K562 (cell line): ENCODE measurements around the gene TARS3. TPM values are rescaled to one million over a fixed set of nuclear protein-coding genes. Genes with fewer than 3 reads are reported as not detected.

Experiments
- ATAC-seq: fragments of 200-7000 bp; cut with Tn5 transposase; 3 replicates; pipeline ENCODE4 v1.9.1; 2020; ENCODE audit warnings: moderate library complexity
- BruUV-seq: library from RNA; stranded (reverse); fragments of 400-500 nt; replicated peaks from 2 replicates; lab custom pipeline; 2021; lab: Mats Ljungman, UMichigan
- CTCF ChIA-PET: fragments of 300-600 bp; formaldehyde crosslinking; extraction: SDS; loops from one replicate; lab custom pipeline; 2021; ENCODE audit warnings: low intra/inter-chr PET ratio; lab: Yijun Ruan, JAX
- POLR2A ChIA-PET: fragments of 300-600, 350-650 bp; sonication (Branson Sonifier 250); formaldehyde crosslinking; extraction: SDS; loops from one replicate; lab custom pipeline; 2021; ENCODE audit warnings: antibody characterized with exemption, inconsistent platforms; lab: Yijun Ruan, JAX
- DNase-seq, 4 experiments: peaks; one replicate each; pipeline versions ENCODE4 v3.0.0 to v3.0.0-alpha.2; 2011 to 2018; ENCODE audit warnings: low spot score in 3 of 4, mixed read lengths in 3 of 4; ENCODE audit errors: extremely low read depth in 1 of 4
- FAIRE-seq: peaks from 2 replicates; lab custom pipeline; 2011; peaks lifted over from hg19 to GRCh38; lab: Jason Lieb, UNC
- H2AFZ ChIP-seq: 2 replicates; pipeline ENCODE4 v1.6.0; 2011; ENCODE audit warnings: low read depth, low read length, control low read depth, inconsistent platforms
- H3K27ac ChIP-seq: fragments of 200-600 bp; 3 replicates; pipeline ENCODE4 v1.8.0; 2011; ENCODE audit warnings: low read depth, mild to moderate bottlenecking, control low read depth, inconsistent platforms, low read length, moderate library complexity, mixed read lengths; ENCODE audit errors: extremely low read depth
- H3K27me3 ChIP-seq, 2 experiments: fragments of 300-600 bp in 1 of 2; 2 replicates in 1 of 2; 3 replicates in 1 of 2; pipeline versions ENCODE4 v1.6.0 to v1.8.0; 2011; ENCODE audit warnings: inconsistent platforms in 2 of 2, low read length in 2 of 2, mild to moderate bottlenecking in 1 of 2, mixed read lengths in 1 of 2, moderate library complexity in 1 of 2; ENCODE audit not compliant: control insufficient read depth in 2 of 2, insufficient read depth in 2 of 2
- H3K36me3 ChIP-seq: fragments of 300-600 bp; 3 replicates; pipeline ENCODE4 v1.8.0; 2011; ENCODE audit warnings: mild to moderate bottlenecking, low read length, inconsistent platforms; ENCODE audit not compliant: control insufficient read depth, insufficient read depth
- H3K4me1 ChIP-seq, 2 experiments: fragments of 200-600 bp in 1 of 2; replicated peaks in 1 of 2; 2 replicates in 1 of 2; 3 replicates in 1 of 2; pipeline versions ENCODE4 v1.5.1 to v1.8.0; 2011; ENCODE audit warnings: inconsistent platforms in 2 of 2, low read length in 2 of 2, mild to moderate bottlenecking in 1 of 2, mixed read lengths in 1 of 2, moderate library complexity in 1 of 2; ENCODE audit not compliant: control insufficient read depth in 2 of 2, insufficient read depth in 2 of 2
- H3K4me2 ChIP-seq: 2 replicates; pipeline ENCODE4 v1.6.1; 2011; ENCODE audit warnings: low read length, control low read depth, inconsistent platforms, mixed read lengths; ENCODE audit not compliant: insufficient read depth
- H3K4me3 ChIP-seq: fragments of 200-600 bp; sonication (generic), shearing (Covaris generic); 2 replicates; pipeline ENCODE4 v1.5.1; 2016; ENCODE audit warnings: control low read depth, inconsistent platforms
- H3K79me2 ChIP-seq: fragments of 200-600 bp; 3 replicates; pipeline ENCODE4 v1.8.0; 2011; ENCODE audit warnings: low read length, inconsistent platforms; ENCODE audit not compliant: control insufficient read depth, insufficient read depth
- H3K9ac ChIP-seq, 2 experiments: 2 replicates each; pipeline versions ENCODE4 v1.6.0 to v1.6.1; 2011; ENCODE audit warnings: low read depth in 2 of 2, low read length in 2 of 2, control low read depth in 1 of 2, inconsistent platforms in 1 of 2, mild to moderate bottlenecking in 1 of 2, mixed read lengths in 1 of 2; ENCODE audit not compliant: insufficient read depth in 1 of 2
- H3K9me1 ChIP-seq: one replicate; pipeline ENCODE4 v1.6.0; 2011; ENCODE audit warnings: inconsistent platforms, mild to moderate bottlenecking, low read length, moderate library complexity; ENCODE audit not compliant: control insufficient read depth, insufficient read depth
- H3K9me3 ChIP-seq: replicated peaks from 2 replicates; pipeline ENCODE4 v1.5.1; 2011; ENCODE audit warnings: low read depth, low read length, inconsistent platforms; ENCODE audit not compliant: control insufficient read depth, insufficient read depth
- H4K20me1 ChIP-seq: replicated peaks from 2 replicates; pipeline ENCODE4 v1.6.1; 2011; ENCODE audit warnings: low read length, inconsistent platforms, mixed read lengths; ENCODE audit not compliant: control insufficient read depth, insufficient read depth
- CTCF ChIP-seq, 3 experiments: IDR thresholded peaks in 2 of 3; conservative IDR thresholded peaks in 1 of 3; 2 replicates each; pipeline ENCODE4 v1.5.1; 2011 to 2012; ENCODE audit warnings: low read length in 3 of 3, mild to moderate bottlenecking in 3 of 3, control low read depth in 2 of 3, improper control_type of control experiment in 1 of 3, inconsistent platforms in 1 of 3, low read depth in 1 of 3, mixed read lengths in 1 of 3, moderate library complexity in 1 of 3; ENCODE audit not compliant: insufficient read depth in 2 of 3
- E2F1 ChIP-seq: sonication (generic); formaldehyde crosslinking; IDR thresholded peaks from 2 replicates; pipeline ENCODE4 v1.8.1; 2023; ENCODE audit warnings: mild to moderate bottlenecking, missing genetic modification reagents, moderate library complexity
- PRPF4 ChIP-seq: fragments of 200-400 bp; formaldehyde crosslinking; IDR thresholded peaks from one replicate; pipeline ENCODE4 v1.6.1; 2017; ENCODE audit warnings: low read length, low read depth, mild to moderate bottlenecking; ENCODE audit not compliant: insufficient read depth, poor library complexity, severe bottlenecking
- RAD21 ChIP-seq, 2 experiments: fragments of 250-450 bp in 1 of 2; fragments of 450-650 bp in 1 of 2; sonication (Bioruptor Pico) in 1 of 2; formaldehyde crosslinking in 1 of 2; IDR thresholded peaks in 1 of 2; conservative IDR thresholded peaks in 1 of 2; 2 replicates each; pipeline versions ENCODE4 v1.4.0 to v1.8.0; 2020 to 2022; ENCODE audit warnings: mild to moderate bottlenecking in 2 of 2, moderate library complexity in 1 of 2
- TCFL5 ChIP-seq: fragments of 250-450 bp; sonication (Bioruptor Pico); conservative IDR thresholded peaks from 2 replicates; pipeline ENCODE4 v1.6.1; 2021; ENCODE audit warnings: mild to moderate bottlenecking, moderate library complexity, matching md5 sums
- TFAP4 ChIP-seq: sonication (generic); formaldehyde crosslinking; IDR thresholded peaks from 2 replicates; pipeline ENCODE4 v1.8.0; 2022; ENCODE audit warnings: missing genetic modification reagents, mild to moderate bottlenecking, moderate library complexity, borderline replicate concordance
- ZC3H11A ChIP-seq: IDR thresholded peaks from 2 replicates; pipeline ENCODE4 v1.6.1; 2012; ENCODE audit warnings: low read depth, low read length, improper control_type of control experiment
- ZKSCAN8 ChIP-seq: fragments of 200-800 bp; sonication (Bioruptor generic); IDR thresholded peaks from 2 replicates; pipeline ENCODE4 v1.6.1; 2016; ENCODE audit warnings: missing genetic modification characterization, missing compliant biosample characterization
- ZNF444 ChIP-seq: fragments of 250-450 bp; sonication (Bioruptor Pico); IDR thresholded peaks from 2 replicates; pipeline ENCODE4 v1.4.0; 2020; ENCODE audit warnings: mild to moderate bottlenecking, moderate library complexity
- ZNF766 ChIP-seq: fragments of 200-800 bp; sonication (Bioruptor generic); conservative IDR thresholded peaks from 2 replicates; pipeline ENCODE4 v1.6.1; 2016; ENCODE audit warnings: missing genetic modification characterization, missing compliant biosample characterization
- WGBS: fragments of 100-300 bp; shearing (Covaris generic); methylation state at CpG from one replicate; pipeline ENCODE4 v1.1.6; 2016; ENCODE audit warnings: low coverage, mixed read lengths; ENCODE audit not compliant: insufficient coverage; ENCODE audit errors: missing lambda C conversion rate; 5-methylcytosine and 5-hydroxymethylcytosine counted together
- in situ Hi-C: fragments of 300-500 bp; cut with MboI; formaldehyde crosslinking; loops from 4 replicates; pipeline ENCODE4 v1.15.0; 2018; ENCODE audit warnings: inconsistent platforms, mixed read lengths
- intact Hi-C: fragments of 100-400 bp; cut with micrococcal nuclease; formaldehyde crosslinking; loops from 2 replicates; pipeline ENCODE4 v1.14.2; 2022
- polyA plus RNA-seq, 8 experiments: library from polyadenylated mRNA; depleted of rRNA in 4 of 8; stranded (reverse) in 5 of 8; unstranded in 3 of 8; fragments of >200 nt; fragmentation: Nextera tagmentation in 2 of 8; fragmentation: Illumina TruSeq in 1 of 8; extraction: Ambion mirVana in 2 of 8; extraction: Trizol in 1 of 8; gene quantifications; 2 replicates each; pipeline versions ENCODE4 v1.2.1 to v1.2.3, GENCODE V29; 2011 to 2014; ENCODE audit warnings: inconsistent platforms in 1 of 8, missing spikeins in 1 of 8
- total RNA-seq, 7 experiments: library from RNA; depleted of rRNA in 6 of 7; stranded (reverse); fragments of >200 nt in 6 of 7; fragmentation: Illumina TruSeq in 2 of 7; extraction: Trizol in 2 of 7; gene quantifications; 2 replicates each; pipeline versions ENCODE4 v1.2.1 to v1.2.3, GENCODE V29; 2011 to 2021; ENCODE audit warnings: low replicate concordance in 1 of 7

The TARS3 gene
- total and polyA plus RNA-seq, 9 of the 15 experiments (the other 6 are each of a cell fraction or from before 2014, with no cell fraction given) = 2.1 to 14.7 (median 9.8) TPM

DNA sequence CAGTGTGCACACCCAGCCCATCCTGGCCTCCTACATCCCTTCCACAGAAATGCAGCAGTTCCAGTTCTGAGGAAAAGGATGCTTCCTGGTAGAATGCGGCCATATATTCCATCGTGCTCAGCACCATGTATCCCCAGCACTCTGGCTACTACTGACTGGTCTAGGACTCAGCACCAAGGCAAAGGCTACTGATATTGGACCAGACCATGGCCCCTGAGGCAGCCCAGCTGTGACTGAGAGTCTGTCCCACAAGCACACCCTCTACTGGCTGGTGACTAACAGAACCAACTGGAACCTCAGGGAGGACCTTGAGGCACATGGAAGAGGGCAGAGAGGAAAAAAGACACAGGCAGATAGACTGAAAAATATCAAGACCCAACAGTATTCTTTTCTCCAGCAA lies 30.0 kb downstream of the TARS3 start:
- H3K4me3 ChIP-seq = no peak overlapping the region
- DNase-seq (peak in 2 of 4 experiments; percentile 24), FAIRE-seq (no peak)
- H3K79me2 ChIP-seq = no peaks in the 10 kb centered on the region
- no peaks in the 10 kb centered on the region for H3K9me1 ChIP-seq
- H3K36me3 ChIP-seq = peaks cover 42% of the 10 kb centered on the region
- H3K27ac ChIP-seq = no peak overlapping the region
- TF ChIP-seq ZKSCAN8 (no peak), PRPF4 (no peak), RAD21 (CRISPR knock-in tag; conservative IDR thresholded peaks at IDR 0.05 in 1 of 2, IDR thresholded peaks at IDR 0.05 in 1 of 2) (peak in 1 of 2 experiments; percentile 24; a peak in 2 of 4 replicates), TCFL5 (no peak), E2F1 (no peak), ZC3H11A (no peak), CTCF (IDR thresholded peaks at IDR 0.05 in 2 of 3, conservative IDR thresholded peaks at IDR 0.05 in 1 of 3; ENCODE audit: insufficient read depth in 2 of 3, low read depth in 1 of 3, low read length in 3 of 3) (peak; percentile 25 to 39 (median 28); a peak in 1 of 6 replicates), ZNF444 (no peak), ZNF766 (CRISPR knock-in tag) (no peak), TFAP4 (CRISPR knock-in tag) (peak; percentile 12; the same call in 1 of the 2 replicates)
- TF ChIP-seq, all 486 proteins: peak for 3
- no peaks in the 10 kb centered on the region for H4K20me1 ChIP-seq
- intact Hi-C loops (no loop called here), in situ Hi-C loops (no loop called here)
- H3K4me2 ChIP-seq = no peak overlapping the region
- ChIA-PET POLR2A (interaction anchor here (0.6 kb wide), 1 partner anchor 133 kb away, joined by 3 read pairs; no protein-coding TSS in a partner anchor), CTCF (no interaction called here)
- no peak overlapping the region for H3K9ac ChIP-seq
- H3K9me3 ChIP-seq = no peaks in the 10 kb centered on the region
- 89% methylated on average over 2 of the region's 2 CpGs for WGBS
- no peaks in the 10 kb centered on the region for H3K27me3 ChIP-seq
- peaks cover 0 to 5% of the 10 kb centered on the region in 2 experiments; a peak in 1 of 5 replicates for H3K4me1 ChIP-seq
- no TSS peak for BruUV-seq
- H2AFZ ChIP-seq = no peak overlapping the region
- peak; percentile 83 for ATAC-seq
